Esophagus squamous epithelium (tissue), 4 donors: ENCODE results near the gene MCU.

Source experiments
- POLR2A ChIP-seq, 4 donors: fragments of 450-650 bp; IDR thresholded peaks; one replicate each; pipeline ENCODE4 v1.6.1; 2017; ENCODE audit warnings: antibody characterized with exemption in 4 of 4, mild to moderate bottlenecking in 4 of 4, moderate library complexity in 3 of 4
- TF ChIP-seq, protein P1 (sequence below), 6 experiments: fragments of 450-650 bp in 4 of 6; fragments of 200-600 bp in 2 of 6; sonication (generic) in 2 of 6; IDR thresholded peaks; one replicate each; pipeline ENCODE4 v1.5.1; 2016 to 2019; ENCODE audit warnings: antibody characterized with exemption in 6 of 6, mild to moderate bottlenecking in 4 of 6, moderate library complexity in 4 of 6

GRCh38 chr10:72735288-72735936 lies 43.5 kb downstream of the MCU start:
- no peak for TF ChIP-seq POLR2A (IDR thresholded peaks at IDR 0.05)
- TF ChIP-seq, protein P1, sequence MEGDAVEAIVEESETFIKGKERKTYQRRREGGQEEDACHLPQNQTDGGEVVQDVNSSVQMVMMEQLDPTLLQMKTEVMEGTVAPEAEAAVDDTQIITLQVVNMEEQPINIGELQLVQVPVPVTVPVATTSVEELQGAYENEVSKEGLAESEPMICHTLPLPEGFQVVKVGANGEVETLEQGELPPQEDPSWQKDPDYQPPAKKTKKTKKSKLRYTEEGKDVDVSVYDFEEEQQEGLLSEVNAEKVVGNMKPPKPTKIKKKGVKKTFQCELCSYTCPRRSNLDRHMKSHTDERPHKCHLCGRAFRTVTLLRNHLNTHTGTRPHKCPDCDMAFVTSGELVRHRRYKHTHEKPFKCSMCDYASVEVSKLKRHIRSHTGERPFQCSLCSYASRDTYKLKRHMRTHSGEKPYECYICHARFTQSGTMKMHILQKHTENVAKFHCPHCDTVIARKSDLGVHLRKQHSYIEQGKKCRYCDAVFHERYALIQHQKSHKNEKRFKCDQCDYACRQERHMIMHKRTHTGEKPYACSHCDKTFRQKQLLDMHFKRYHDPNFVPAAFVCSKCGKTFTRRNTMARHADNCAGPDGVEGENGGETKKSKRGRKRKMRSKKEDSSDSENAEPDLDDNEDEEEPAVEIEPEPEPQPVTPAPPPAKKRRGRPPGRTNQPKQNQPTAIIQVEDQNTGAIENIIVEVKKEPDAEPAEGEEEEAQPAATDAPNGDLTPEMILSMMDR (IDR thresholded peaks at IDR 0.05): no peak
